NCI-H345 treated with DMSO at 0.1 percent for 48 hours (cell line): ENCODE results near the gene PDE7B.

Experiments used
- DNase-seq: peaks from one replicate; lab custom pipeline; 2025; ENCODE audit not compliant: unreplicated experiment; lab: John Stamatoyannopoulos, UW

Gene PDE7B

DNA sequence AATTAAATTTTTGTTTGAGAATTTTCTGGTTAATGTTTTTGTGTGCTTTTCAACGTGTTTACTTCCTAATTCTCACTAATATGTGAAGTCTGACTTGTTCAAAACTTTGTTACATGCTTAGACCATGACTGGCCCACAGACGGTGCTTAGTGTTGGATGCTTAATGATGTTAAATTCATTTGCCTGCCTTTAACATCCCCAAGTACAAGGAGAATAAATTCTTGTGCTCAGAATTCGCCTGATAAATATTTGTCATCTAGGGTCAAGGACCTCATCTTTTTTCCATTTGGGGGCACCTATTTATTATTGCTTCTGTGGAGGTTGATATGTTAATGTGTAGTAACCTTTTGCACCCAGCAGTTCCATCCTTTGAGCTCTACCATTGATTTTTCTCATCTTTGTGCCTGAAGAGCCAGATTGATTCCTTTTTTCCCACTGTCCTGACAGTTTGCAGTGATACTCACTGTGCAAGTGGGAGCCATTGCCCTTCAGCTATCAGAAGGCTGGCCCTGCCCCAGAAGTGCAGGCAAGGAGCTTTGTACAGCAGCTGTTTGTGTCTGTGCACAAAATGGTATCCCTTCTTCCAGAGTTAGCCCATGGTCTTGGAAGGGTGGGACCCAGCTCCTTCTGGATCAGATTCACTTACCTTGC lies 170.8 kb downstream of the PDE7B start:
- DNase-seq, result no peak

DNA sequence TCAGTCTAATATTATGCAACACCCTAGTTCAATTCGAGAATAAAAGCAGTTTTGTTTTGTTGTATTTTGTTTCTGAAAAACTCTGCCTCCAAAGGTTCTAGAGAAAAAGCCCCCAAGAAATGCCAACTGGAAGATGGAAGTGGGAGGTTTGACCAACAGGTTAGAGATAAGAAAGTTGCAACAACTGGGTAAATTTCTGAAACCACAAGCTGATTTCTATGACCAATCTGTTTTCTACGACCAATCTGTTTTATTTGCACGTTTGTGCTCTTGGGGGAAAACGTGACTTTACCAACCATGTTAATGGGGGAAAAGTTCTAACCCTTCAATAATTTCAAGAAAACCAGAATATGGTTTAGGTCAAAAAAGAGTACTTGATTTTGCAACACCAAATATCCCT lies 173.2 kb downstream of the PDE7B start:
- no peak for DNase-seq

DNA sequence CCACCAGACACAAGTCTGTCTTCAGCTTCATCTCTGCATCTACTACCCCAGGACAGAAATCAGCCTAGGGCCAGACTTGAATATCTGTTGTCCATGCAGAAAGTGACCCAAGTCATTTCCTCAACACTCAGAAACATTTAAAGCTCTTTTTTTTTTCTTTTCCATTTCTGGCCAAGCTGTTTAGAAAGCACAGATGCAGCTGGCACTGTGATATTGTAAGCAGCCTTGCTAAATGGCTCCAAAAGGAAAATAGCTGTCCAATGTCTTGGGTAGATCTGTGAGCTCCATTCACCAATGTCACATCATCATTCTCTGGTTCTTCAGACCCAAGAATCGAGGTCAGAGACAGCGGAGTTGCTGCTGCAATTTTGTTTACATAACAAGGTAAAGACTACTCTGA lies 174.2 kb downstream of the PDE7B start:
- DNase-seq, result no peak

DNA sequence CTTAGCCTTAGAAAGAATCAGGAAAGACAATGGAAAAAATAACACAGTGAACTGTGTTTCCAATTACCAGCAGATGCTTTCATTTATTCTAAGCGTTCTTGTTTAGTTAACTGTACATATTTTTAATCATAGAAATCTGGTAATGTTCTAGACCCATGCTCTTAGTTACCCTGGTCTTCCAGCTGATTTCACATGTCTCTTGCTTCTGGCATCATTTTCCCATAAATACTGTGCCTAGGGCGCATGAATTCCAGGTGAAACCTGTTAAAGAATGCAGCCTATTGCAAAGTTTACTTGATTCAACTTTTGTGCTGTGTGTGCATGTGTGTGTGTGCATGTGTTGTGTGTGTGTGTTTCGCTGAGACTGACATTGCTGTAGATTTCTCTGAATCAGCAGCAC lies 178.6 kb downstream of the PDE7B start:
- no peak for DNase-seq

DNA sequence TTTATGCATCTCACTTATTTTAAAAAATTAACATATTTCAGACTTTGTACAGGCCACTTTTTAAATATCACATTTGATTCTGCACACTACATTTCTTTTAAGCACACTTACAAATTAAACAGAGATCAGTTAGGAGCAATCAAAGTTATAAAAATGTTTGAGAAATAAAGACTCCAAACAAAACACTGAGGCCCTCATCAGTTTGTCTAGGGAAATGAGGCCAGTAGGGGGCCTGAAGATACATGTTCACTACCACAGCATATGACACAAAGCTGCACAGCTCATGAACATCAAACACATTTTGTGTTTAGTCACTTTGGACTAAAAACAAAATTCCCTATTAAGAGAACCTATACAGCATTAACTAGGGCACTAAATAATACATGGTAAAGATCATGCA lies 180.5 kb downstream of the PDE7B start:
- no peak for DNase-seq

DNA sequence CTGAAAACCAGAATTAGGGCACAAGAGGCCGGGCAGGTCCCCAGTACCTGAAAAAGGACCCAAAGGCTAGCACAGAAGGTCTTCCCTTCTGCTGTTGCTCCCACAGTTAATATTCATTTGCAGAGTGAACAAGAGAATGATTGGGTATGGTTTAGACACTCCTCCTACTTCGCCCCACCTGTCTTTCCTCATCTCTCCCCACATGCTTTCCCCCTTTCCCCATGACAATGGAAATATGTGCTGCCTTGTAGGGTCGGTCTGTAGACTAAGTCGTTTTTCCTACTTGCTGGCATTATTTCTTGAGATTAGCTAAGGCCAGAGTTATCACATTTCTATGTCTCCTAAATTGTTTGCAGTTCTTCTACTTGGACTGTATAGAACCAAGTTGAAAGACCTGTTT lies 181.9 kb downstream of the PDE7B start:
- DNase-seq, result no peak

DNA sequence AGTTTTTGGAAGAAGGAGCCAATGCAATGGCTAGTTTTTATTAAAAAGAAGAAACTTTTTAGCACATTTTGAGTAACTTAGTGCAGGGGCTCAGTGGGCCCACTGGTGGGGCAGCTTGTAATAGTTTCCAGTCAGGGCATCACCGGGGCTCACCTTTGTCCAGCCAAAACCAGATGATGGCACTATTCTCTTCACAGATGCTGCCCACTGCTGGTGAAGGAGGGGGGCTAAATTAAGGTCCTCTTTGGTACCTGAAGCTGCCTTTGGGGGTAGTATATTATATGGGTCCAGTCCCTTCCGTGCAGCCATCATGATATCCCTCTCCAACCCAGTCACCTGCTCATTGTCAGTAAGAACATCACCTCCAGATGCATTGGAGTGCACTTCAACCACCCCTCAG lies 182.9 kb downstream of the PDE7B start:
- no peak for DNase-seq

DNA sequence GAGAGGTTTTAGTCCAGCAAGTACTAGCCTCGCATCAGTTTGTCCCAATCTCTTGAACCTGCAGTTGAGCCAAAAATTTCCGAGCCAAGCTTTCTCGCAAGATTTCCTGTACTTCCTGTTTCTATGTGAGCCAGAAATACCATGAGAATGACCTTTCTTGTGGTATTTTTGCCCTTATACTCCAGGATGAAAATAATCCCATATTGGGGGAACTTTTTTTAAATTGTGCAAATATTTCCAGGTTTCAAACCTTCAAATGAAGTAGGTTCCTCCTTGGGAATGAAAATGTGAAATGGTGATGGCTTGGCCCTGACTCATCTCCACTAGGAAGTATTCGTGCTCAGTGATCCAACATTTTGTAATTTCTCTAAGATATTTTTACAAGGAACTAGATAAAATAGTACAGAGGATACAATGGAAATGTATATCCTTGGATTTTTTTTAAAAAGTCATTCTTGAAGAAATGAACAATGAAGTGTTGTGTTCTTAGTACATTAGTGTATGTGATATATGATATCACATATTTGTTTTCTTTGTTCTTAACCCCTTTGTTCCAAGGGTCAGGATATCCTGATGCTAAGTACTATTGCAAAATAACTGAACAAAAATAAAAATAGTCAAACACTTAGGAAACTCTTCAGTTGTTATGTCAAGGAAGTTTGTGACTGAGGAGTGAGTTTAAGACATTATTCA lies 184.0 kb downstream of the PDE7B start:
- no peak for DNase-seq

DNA sequence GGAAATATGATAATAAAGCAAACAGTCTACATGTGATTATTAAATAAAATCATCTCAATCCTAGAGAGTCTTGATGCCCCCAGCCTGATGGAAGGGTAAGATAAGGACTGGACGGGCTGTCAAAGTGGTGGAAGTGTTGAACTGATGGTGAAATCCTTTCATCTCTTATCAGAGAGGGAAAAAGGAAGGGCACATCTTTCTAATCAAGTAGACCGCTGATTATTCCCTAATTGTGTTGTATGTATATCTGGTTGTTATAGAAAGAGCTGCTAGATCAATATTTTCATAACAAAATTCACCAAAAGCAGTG lies 184.5 kb downstream of the PDE7B start:
- DNase-seq, result no peak

DNA sequence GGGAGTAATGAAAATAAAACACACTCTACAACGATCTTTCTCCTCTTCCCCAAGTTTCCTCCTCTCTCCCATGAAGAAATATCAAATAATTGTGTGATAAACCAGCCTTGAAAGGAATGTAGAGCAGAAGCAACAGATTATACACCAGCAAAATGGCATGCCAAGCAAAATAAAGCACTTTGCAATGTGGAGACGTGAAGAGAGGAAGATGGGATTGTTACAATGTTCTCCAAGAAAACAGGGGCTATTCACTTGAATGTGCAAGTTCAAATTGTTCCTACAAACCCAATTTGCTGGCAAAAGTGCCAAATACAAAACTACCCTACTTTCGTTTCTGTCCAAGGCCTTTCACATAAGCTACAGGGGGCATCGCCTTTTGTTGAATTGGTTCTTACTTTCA lies 185.1 kb downstream of the PDE7B start:
- no peak for DNase-seq

DNA sequence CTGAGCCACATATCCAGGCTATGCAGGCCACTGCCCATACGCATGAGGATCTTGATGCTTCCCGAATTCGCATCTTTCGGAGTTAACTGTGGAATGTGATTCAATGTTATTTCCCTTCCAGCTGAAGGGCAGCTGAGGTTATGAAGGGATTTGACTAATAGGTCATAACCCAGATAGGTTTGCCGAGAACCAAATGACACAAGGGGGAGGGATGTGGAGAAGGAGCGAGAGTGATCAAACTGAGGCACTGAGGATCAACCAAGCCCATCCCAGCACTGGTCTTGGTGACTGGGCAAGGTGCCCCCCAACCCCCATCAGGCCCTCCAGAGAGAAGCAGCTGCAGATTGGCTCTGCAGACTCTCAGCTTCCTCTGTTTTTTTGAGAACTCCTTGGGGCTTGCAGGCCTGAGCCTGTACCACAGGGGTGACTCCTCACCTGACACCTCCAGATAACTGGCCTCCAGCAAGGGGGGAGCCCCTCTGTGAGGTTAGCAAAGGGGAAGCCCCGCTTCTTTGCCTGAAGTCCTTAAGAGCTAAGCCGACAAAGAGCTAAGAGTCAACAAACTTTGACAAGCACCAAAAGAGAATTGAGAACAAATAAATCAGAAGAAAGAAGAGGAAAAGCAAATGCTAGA lies 185.9 kb downstream of the PDE7B start:
- no peak for DNase-seq

DNA sequence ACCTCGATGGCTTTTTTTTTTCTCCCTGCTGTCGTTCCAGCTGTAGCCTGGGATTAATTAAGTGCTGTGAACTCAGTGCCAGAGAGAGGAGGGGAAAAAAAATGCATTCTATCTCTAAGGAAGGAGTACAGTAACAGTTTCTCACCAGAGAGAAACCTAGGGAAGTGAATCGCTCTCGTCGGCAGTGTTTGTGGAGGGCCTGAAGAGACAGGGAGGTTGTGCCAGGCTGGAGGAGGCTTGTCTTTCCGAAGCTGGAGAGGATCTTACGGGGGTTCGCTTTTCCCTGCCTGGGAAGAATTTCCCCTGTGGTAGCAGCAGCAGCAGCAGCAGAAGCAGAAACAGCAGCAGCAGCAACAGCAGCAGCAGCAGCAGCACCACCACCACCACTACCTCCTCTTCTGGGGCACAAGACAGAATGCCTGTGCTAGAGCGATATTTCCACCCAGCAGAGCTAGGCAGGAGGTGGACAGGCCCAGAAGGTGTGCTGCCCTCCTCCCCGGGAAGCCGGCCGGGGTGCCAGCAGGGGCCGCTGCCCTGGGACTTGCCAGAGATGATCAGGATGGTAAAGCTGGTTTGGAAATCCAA lies 186.5 kb downstream of the PDE7B start:
- no peak for DNase-seq

DNA sequence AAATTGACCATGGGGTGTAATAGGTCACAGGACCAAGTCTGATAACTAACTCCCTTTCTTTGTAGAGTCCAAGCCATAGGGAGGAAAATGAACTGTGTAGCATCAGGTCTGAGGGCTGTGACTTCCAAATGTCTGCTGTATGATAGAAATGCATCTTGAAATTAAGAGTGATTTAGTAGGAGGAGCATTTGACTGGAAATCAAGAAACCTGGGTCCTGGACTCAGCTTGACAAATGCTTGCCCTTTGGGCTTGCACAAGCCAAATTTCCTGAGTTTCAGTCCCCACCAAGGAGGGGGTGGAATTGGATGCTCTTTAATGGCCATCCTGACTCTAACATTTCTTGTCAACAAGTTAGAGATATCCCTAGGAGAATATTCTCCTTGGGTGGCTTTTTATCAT lies 187.0 kb downstream of the PDE7B start:
- no peak for DNase-seq

DNA sequence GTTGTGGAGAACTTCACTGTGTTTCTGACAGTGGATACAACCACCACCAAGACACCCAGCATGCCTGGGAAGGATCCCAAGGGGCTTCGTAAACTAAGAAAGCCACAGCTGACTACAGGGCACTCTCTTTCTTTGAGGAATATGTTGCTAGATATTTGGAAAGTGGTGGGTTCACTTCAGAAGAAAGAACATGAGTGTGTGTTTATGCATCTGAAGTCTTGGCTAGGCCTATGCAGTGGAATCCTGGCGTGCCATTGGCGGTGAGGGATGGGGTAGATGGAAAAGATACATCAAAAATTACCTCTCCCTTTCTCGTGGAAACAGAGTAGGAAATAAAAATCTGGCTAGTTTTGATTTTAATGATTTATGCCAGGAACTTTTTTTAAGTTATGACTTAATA lies 187.7 kb downstream of the PDE7B start:
- no peak for DNase-seq

DNA sequence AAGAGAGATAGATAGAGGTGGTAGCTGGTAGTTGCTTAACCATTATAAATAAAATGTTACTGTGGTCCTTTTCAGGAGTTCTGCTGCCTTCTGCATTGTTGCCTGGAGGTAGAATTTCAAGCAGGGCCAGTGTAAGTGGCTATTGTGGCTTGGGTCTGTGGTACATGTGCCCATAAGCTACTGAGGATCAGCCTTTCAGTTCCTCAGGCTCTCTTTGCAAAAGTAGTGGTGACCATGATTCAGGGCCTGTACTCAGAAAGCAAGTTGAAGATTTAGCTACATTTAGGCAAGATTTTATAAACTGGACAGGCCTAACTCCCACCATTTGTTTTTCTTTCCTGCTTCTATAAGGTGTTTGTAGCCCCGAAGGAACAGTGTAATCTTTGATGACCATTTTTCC lies 199.0 kb downstream of the PDE7B start:
- DNase-seq, result no peak

DNA sequence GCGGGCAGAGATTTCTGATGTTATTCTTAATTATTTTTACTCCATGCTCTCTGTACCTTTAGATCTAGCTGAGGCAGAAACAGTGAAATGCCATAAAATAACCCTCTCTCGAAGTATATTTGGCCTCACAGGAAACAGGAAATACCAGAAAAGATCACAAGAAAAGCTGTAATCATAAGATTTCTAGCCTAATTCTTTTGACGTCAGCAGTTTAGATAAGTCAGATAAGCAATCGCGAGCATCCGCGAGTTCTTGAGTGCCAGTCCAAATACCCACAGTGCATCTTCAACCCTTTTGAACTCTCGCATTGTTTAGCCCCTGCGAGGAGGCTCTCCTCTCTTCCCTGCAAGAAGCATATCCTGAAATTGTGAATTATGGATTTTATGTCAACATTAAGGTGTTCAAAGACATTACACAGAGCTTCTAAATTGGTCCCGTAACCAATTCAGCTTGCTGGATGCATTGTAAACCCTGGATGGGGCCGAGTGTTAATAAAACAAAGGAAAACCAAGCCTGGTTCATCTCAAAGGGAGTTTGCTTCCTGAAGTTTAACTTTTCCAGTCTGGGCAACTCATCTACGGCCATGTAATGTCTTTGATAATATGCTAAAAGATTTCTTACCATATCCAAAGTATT lies 199.8 kb downstream of the PDE7B start:
- DNase-seq, result no peak

DNA sequence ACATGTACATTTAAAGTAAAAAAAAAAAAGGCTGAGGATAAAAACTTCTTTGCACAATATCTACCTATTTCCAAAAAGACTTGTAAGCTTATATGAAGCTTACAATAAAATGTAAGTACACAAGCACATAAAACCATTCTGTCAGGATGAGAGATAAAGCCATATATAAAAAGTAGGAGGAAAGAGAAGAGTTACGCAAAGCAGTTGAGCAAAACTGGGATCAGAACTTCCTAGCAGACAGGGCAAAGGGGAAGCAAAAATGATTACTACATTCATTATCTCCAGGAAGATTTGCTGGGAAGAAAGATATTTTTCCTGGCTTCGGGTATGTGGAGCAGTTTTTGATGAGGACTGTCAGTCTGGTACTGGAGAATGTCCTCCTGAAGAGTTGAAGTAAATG lies 200.5 kb downstream of the PDE7B start:
- DNase-seq, result no peak

DNA sequence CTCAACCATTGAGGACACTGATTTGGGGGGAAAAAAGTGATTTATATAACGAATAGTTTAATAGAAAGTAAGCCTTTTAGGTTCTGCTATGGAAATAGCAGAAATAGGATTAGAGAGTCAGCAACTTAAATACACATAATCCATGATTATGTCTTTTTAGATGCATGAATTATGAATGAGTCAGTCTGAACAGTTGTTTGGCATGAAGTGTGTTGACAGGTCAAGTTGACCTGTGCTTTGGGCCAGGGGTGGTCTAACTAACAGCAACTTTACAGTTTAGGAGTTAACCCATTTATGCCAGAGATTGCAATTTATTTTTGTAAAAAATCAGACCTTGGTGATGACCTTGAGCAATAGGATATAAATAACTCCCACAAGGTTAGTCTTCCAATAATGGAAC lies 207.4 kb downstream of the PDE7B start:
- DNase-seq, result no peak

DNA sequence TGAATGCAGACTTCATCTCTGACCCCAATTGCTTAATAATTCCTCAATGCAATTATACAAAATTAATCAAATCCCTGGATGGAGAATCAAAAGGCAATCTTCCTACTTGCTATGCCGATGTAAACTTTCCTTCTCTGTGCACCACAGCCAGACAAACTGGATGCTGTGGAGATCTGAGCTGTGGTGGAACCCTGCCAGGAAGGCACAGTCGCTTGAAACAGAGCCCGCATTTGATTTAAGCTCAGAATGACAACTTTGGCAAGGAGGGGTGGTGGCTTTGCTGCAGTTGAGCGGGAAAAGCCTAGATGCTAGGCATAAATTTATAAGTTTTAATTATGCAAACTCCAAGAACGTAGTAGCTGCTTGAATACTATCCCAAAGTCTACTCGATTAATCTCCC lies 207.8 kb downstream of the PDE7B start:
- DNase-seq, result no peak

DNA sequence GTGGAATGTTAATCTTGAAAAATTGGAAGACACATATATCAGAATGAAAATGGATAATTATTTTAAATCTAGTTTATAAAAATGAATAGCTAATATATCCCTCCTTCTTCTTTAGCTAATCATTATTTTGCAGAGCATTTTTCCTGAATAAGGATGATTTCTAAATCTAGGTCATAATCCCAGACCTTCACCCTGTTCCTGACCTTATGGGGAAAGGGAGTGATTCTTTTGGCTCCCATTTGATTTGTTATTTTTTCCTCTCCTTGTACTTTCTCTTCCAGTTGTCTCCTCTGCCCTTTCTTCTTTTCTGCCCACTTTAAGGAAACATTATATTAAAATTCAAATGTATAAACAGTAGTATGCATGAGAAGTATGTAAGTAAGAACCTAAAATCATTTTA lies 208.6 kb downstream of the PDE7B start:
- no peak for DNase-seq

DNA sequence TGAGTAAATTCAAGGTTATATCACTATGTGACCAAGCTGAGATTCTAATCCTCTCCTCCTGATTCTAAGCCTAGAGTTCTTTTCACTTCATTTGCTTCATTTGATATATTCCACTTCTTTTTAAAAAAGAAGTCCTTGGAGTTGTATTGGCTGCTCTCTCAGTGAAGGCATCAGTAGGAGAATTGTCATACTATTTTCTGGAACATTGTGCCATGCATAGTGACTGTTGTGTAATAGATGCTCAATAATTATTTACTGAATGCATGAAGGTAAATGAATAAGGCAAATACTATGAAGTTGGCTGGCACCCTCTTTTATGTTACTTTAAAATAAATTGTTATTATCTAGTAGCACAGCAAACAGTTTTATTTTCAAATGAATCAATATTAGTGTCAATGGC lies 209.3 kb downstream of the PDE7B start:
- no peak for DNase-seq

DNA sequence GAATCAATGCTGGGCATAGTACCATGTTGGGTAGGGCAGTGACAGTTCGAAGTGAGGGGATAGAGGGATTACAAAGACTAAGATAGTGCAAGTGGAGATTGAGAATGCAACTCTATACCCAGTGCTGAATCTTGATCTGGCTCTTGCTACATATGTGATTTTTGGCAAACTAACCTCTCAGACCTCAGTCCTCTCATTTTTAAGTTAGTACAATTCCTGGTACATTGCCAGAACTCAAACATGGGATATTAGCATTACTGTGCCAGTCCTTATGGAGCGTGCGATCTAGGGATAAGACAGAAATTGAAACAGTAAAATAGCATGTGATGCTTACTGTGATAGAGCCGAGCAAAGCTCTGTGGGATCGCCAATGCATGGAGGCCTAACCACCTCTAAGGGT lies 210.2 kb downstream of the PDE7B start:
- DNase-seq, result no peak
